Fibroblast of lung (primary cell): ENCODE measurements around the gene KLHL29.

ENCODE experiments used
- CTCF ChIP-seq, 2 donors: IDR thresholded peaks in 1 of 2; conservative IDR thresholded peaks in 1 of 2; 1 replicate in 1 of 2; 2 replicates in 1 of 2; pipeline ENCODE4 v1.5.1; 2011 to 2012; ENCODE audit warnings: low read length in 2 of 2, control low read depth in 1 of 2, inconsistent platforms in 1 of 2, low read depth in 1 of 2, mild to moderate bottlenecking in 1 of 2
- EZH2 ChIP-seq: IDR thresholded peaks from 2 replicates; pipeline ENCODE4 v1.5.1; 2012; ENCODE audit warnings: low read length, control low read depth, mild to moderate bottlenecking; ENCODE audit errors: missing control alignments

GRCh38 chr2:23555944-23556343 is 171.0 kb downstream of the KLHL29 start:
- TF ChIP-seq CTCF (conservative IDR thresholded peaks at IDR 0.05 in 1 of 2, IDR thresholded peaks at IDR 0.05 in 1 of 2; ENCODE audit: low read depth in 1 of 2, low read length in 2 of 2) (no peak), EZH2 (no peak)
